ENCODE measurements around the gene DNAJA3. TPM values are rescaled to one million over a fixed set of nuclear protein-coding genes. Genes with fewer than 3 reads are reported as not detected.
A peak's percentile ranks its signal among the peaks of the same experiment; 100 is the strongest.

Gene DNAJA3
- total and polyA plus RNA-seq, 9 of the 15 experiments (the other 6 are each of a cell fraction or from before 2014, with no cell fraction given) = 8.1 to 105 (median 79.0) TPM

- TF ChIP-seq THAP7 (CRISPR knock-in tag; IDR thresholded peaks at IDR 0.05) (no peak), HMBOX1 (IDR thresholded peaks at IDR 0.05) (no peak; the same call in 1 of the 2 replicates), RBM17 (IDR thresholded peaks at IDR 0.05; ENCODE audit: borderline replicate concordance, low read depth, low read length) (no peak), SIX5 (IDR thresholded peaks at IDR 0.05; ENCODE audit: borderline replicate concordance in 1 of 2, insufficient read depth in 1 of 2, low read depth in 1 of 2, low read length in 2 of 2) (peak; percentile 79 to 81), STAG1 (CRISPR knock-in tag; IDR thresholded peaks at IDR 0.05; ENCODE audit: borderline replicate concordance) (no peak), CBFB (CRISPR knock-in tag; IDR thresholded peaks at IDR 0.05) (no peak; the same call in 1 of the 2 replicates), HMGXB4 (CRISPR knock-in tag; IDR thresholded peaks at IDR 0.05) (no peak; the same call in 1 of the 2 replicates), MBD2 (IDR thresholded peaks at IDR 0.05; ENCODE audit: borderline replicate concordance, low read depth) (peak; percentile 58), ARID3B (CRISPR knock-in tag; IDR thresholded peaks at IDR 0.05; ENCODE audit: borderline replicate concordance) (no peak), ZNF79 (CRISPR knock-in tag; IDR thresholded peaks at IDR 0.05; ENCODE audit: low read depth) (no peak), SRSF9 (IDR thresholded peaks at IDR 0.05; ENCODE audit: borderline replicate concordance, low read depth, low read length) (no peak), SPI1 (IDR thresholded peaks at IDR 0.05; ENCODE audit: borderline replicate concordance, low read depth, low read length) (0 out of 2 replicates have a peak, but pooled peaks have one; percentile 16), ZNF354B (CRISPR knock-in tag; IDR thresholded peaks at IDR 0.05) (no peak), ZNF707 (CRISPR knock-in tag; conservative IDR thresholded peaks at IDR 0.05) (no peak), NFIX (CRISPR knock-in tag; IDR thresholded peaks at IDR 0.05; ENCODE audit: low read depth) (no peak), ZNF511 (CRISPR knock-in tag; IDR thresholded peaks at IDR 0.05) (peak; percentile 91), SMARCB1 (IDR thresholded peaks at IDR 0.05; ENCODE audit: insufficient read length, low read depth) (no peak), GTF2F1 (IDR thresholded peaks at IDR 0.05; ENCODE audit: low read depth, low read length) (peak; percentile 69), GTF3C2 (IDR thresholded peaks at IDR 0.05; ENCODE audit: borderline replicate concordance, extremely low read depth, insufficient read length) (no peak)
These were observed at the start of gene DNAJA3 (continued) for GRCh38 chr16:4425378-4426020.
